ENCODE data around the gene RNF8. TPM values are rescaled to one million over a fixed set of nuclear protein-coding genes. Genes with fewer than 3 reads are reported as not detected.
A peak's percentile ranks its signal among the peaks of the same experiment; 100 is the strongest.

The RNF8 gene
- total RNA-seq, 2 experiments from 2014 or later: 28.3 to 31.1 TPM

DNA sequence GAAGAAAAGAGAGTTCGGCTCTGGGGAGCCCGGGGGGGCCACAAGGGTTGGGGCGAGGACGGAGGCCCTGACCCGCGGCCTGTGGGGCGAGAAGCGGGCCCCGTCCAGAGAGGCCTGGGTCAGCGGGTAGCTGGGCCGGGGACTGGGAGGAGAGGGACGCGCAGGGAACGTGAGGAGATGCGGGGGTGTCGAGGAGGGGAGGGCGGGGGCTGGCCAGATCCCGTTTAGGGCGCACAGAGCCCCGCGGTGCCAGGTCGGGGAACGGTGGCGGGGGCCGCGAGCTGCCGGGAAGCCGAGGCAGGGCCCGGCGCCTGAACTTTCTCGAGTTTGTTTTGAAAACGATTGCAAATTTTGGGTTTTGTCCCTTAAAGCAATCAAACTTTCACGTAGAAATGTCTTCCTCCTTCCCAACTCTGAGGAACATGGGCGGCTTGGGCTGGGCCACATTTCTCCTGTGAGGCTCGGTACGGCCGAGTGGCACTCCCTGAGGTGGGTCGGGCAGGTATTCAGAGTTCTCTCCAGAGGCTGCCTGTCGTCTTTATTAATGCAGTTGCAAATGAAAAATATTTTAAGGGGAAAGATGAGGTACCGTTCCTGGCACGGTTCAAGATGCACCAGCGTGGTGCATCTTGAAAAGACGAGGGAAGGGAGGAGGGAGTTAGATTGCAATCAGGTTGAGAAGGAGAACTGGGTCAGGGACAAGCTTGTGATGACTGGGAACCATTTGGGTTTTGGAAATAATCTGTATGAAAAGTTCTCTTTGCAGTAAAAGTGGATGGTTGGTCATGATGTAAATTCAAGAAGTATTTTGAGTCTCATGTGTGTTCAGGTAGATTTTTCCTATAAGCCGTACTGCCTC is 972 bp downstream of the RNF8 start:
- peak; percentile 43 for DNase-seq
- peaks cover 7% of the 10 kb centered on the region for H3K36me3 Mint-ChIP-seq
- H3K4me3 Mint-ChIP-seq: peak overlapping the region; percentile 87
- H3K9me3 Mint-ChIP-seq (ENCODE audit: low read depth): no peaks in the 10 kb centered on the region
- H3K27ac Mint-ChIP-seq: peak overlapping the region; percentile 85
- CTCF ChIA-PET: interaction anchor here (0.7 to 1.7 kb wide), 5 partner anchors 11 to 337 kb away, joined by 3 to 5 read pairs (median 4); no protein-coding TSS in a partner anchor
- peaks cover 23% of the 10 kb centered on the region for H3K4me1 Mint-ChIP-seq
- peak; percentile 12 for ATAC-seq
- H3K27me3 Mint-ChIP-seq: no peaks in the 10 kb centered on the region

DNA sequence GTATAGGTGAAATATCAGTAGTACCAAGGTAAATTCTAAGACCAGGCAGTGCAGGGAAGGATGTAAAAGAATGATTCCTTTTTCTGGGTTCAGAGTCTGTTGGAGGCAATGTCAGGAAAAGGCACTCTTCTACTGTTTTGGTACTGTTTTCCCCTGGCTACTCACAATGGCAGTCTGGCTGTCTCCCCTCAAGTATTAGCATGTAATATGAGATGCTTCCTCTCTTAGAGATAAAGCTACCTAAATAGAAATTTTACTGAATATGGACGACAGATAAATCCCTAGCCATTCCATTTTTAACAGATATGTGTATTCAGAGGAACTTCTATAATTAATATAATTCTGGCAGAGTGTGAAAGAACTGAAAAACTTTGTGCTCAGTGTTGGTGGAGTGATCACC is 3.5 kb downstream of the RNF8 start:
- Mint-ChIP-seq H3K4me1 (peaks cover 23% of the 10 kb centered on the region), H3K9me3 (ENCODE audit: low read depth) (no peaks in the 10 kb centered on the region), H3K36me3 (peaks cover 15% of the 10 kb centered on the region), H3K27me3 (no peaks in the 10 kb centered on the region), H3K4me3 (no peak overlapping the region), H3K27ac (no peak overlapping the region)
- DNase-seq (no peak), ATAC-seq (no peak)
- CTCF ChIA-PET: interaction anchor here (1.3 kb wide), 1 partner anchor 13 kb away, joined by 5 read pairs; no protein-coding TSS in a partner anchor

DNA sequence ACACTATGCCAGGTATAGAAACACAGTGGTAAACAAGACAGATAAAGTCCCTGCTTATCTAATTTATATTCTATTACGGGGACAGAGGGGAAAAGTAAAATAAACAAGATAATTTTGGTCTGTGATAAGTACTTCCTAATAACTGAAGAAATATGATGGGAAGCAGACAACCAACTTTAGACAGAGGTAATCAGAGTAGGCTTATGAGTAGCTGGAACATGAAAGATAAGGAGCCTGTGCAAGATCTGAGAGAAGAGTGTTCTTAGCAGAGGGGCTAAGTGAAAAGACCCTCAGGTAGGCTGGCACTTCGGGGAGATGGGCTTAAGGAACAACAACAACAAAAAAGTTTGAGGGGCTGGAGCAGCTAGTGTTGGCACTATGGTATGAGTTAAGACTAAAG is 4.1 kb downstream of the RNF8 start:
- Mint-ChIP-seq H3K36me3 (peaks cover 17% of the 10 kb centered on the region), H3K4me1 (peaks cover 22% of the 10 kb centered on the region), H3K27me3 (no peaks in the 10 kb centered on the region), H3K9me3 (ENCODE audit: low read depth) (no peaks in the 10 kb centered on the region), H3K27ac (no peak overlapping the region), H3K4me3 (no peak overlapping the region)
- no peak for DNase-seq
- no peak for ATAC-seq
- CTCF ChIA-PET: interaction anchor here (1.0 to 1.3 kb wide), 2 partner anchors 13 to 18 kb away, joined by 3 to 5 read pairs; no protein-coding TSS in a partner anchor

DNA sequence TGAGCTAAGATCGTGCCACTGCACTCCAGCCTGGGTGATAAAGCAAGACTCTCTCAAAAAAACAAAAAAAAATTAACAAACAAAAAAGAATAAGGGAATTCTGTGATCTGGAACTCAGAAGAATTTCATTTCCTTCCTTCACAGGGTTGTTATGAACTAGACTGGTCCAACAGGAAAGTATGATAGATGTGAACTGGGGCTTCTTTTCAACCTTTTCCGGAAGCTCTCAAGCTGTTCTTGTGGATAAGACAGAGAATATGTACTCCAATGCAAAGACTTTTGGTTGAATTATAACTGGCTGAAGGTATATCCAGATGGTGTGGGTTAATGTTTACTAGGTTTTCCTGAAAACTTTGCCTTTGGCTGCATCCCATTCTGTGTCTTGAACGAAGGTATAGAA is 5.3 kb downstream of the RNF8 start:
- no peak overlapping the region for H3K27ac Mint-ChIP-seq
- peaks cover 16% of the 10 kb centered on the region for H3K4me1 Mint-ChIP-seq
- H3K4me3 Mint-ChIP-seq: no peak overlapping the region
- H3K36me3 Mint-ChIP-seq: peaks cover 21% of the 10 kb centered on the region
- DNase-seq (no peak), ATAC-seq (no peak)
- H3K27me3 Mint-ChIP-seq: no peaks in the 10 kb centered on the region
- no peaks in the 10 kb centered on the region for H3K9me3 Mint-ChIP-seq (ENCODE audit: low read depth)
- CTCF ChIA-PET: no interaction called here

DNA sequence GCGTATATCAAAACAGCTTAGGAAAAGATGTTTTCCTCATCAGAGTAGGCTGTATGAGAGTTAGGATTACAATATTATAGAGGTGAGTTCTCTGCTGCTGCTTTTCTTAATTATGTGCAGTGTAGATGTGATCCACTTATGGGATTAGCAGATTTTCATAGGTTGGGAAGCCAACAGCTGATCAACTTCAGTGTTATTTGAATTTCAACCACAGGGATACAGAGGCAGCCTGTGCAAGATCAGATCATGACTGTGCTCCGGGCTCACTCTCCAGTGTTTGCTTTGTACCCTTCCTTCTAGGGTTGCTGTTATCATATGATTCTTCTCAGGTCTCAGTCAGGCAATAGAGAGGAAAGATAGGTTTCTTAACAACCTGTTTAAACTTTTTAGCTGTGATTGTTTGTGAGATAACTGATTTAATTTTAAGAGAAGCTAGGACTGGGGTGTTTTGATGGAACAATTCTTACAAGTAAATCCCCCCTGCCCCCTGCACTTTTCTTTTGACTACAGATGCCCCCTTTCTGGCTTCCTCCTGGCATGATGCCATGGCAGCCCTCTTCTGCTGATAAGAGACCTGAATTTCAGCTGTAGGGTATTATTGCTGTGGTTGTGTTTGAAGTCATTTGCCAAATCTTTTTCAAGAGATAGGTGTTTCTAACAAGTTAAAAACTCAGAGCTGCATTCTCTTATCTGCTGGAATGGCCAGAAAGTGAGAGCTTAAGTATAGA is 8.5 kb downstream of the RNF8 start:
- ATAC-seq (no peak), DNase-seq (no peak)
- no peaks in the 10 kb centered on the region for H3K27me3 Mint-ChIP-seq
- H3K27ac Mint-ChIP-seq: no peak overlapping the region
- no peak overlapping the region for H3K4me3 Mint-ChIP-seq
- CTCF ChIA-PET: interaction anchor here (0.9 to 1.4 kb wide), 4 partner anchors 19 to 344 kb away, joined by 3 to 4 read pairs (median 3); no protein-coding TSS in a partner anchor
- H3K9me3 Mint-ChIP-seq (ENCODE audit: low read depth): no peaks in the 10 kb centered on the region
- peaks cover 2% of the 10 kb centered on the region for H3K4me1 Mint-ChIP-seq
- peaks cover 21% of the 10 kb centered on the region for H3K36me3 Mint-ChIP-seq

DNA sequence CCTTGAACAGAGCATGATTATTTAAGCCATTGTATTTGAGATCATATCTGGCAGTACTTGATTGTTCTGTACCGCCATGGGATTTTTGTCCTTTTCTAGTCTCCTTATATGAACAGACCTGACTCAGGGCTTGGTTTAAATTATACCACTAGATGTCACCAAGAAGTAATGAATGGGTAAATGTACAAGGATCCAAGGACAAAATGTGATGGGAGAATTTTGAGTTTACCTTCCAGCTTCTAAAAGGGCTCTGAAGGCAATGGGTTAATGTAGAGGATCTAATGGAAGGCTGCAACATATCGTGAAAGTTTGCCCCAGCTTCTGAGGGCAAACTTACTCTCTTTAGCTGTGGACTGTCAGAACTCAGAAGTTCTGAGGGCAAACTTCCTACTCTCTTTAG is 12.0 kb downstream of the RNF8 start:
- Mint-ChIP-seq H3K27ac (no peak overlapping the region), H3K36me3 (peaks cover 36% of the 10 kb centered on the region), H3K27me3 (no peaks in the 10 kb centered on the region), H3K4me1 (peaks cover 14% of the 10 kb centered on the region), H3K4me3 (no peak overlapping the region), H3K9me3 (ENCODE audit: low read depth) (no peaks in the 10 kb centered on the region)
- ATAC-seq (no peak), DNase-seq (no peak)
- CTCF ChIA-PET: interaction anchor here (0.6 to 4.6 kb wide), 5 partner anchors 12 to 583 kb away, joined by 3 to 23 read pairs (median 6); partner anchors contain the start of gene RNF8

DNA sequence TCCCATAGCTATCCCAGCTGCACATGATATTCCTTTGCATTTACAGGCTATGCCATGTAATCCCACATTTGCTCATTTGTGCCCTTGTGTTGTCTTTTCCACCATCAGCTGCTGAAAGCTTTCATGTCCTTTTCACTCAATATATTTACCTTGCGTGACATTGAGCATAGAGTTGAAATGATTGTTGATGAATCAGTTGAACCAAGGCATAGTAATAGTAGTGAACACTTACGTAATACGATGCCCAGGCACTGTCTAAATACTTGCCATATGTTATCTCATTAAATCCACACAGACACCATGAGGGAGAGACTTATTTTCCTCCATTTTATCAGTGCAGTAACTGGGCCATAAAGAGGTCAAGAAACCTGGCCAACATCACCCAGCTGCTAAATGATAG is 13.1 kb downstream of the RNF8 start:
- Mint-ChIP-seq H3K9me3 (ENCODE audit: low read depth) (no peaks in the 10 kb centered on the region), H3K36me3 (peaks cover 35% of the 10 kb centered on the region), H3K4me3 (no peak overlapping the region), H3K27ac (no peak overlapping the region), H3K4me1 (peaks cover 14% of the 10 kb centered on the region), H3K27me3 (no peaks in the 10 kb centered on the region)
- CTCF ChIA-PET: interaction anchor here (1.2 to 4.6 kb wide), 5 partner anchors 15 to 345 kb away, joined by 3 to 23 read pairs (median 6); no protein-coding TSS in a partner anchor
- ATAC-seq (no peak), DNase-seq (no peak)

DNA sequence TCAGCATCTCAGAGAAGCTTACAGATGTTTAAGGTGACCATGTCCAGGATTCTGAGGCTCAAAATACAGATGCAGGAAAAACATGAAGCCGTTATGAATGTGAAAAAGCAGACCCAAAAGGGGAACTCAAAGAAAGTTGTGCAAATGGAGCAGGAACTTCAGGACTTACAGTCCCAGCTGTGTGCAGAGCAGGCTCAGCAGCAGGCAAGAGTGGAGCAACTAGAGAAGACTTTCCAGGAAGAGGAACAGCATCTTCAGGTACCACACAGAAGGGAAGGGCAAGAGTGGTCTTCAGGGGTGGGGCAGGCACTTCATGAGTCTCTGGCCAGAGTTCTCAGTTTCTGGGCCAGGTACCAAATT is 15.2 kb downstream of the RNF8 start:
- peak overlapping the region; percentile 42 for H3K27ac Mint-ChIP-seq
- ATAC-seq: no peak

DNA sequence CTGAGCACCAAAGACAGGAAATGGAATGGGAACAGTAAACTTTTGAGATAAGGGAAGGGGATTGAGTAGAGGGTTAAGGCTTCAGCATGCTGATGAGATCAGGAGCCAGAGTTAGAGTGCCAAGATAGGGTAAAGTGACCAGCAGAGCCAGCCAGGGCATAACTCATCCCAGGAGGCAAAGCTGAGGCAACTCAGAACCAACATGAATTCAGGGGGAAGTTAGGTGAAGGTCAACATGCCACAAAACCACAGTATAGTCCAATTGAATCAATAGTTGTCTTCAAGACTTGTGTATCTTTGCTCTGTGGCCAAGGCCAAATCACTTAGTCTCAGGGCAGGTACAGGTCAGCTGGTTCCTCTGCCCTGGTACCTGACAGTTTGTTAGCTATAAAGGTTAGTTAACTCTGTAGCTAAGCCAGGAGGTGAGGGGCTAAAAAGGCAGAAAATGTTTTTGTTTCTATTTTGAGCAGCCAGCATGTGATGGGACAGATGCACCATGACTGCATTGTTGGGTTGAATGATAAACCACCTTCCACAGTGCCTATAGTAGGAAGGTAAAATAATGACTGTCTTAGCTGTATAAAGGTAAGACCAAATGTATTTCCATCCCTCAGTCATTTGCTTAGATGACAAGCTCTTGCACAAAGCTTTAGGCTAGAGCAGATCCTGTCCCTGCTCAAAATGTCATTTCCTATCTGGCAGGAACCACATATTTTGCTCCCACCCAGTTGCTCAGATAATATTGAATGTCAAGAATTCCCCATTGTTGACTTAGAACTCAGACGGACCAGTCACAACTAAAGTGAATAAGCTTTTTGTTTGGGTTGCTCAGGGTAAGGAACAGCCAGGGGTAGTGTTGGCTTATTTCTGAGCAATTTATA is 15.8 kb downstream of the RNF8 start:
- Mint-ChIP-seq H3K9me3 (ENCODE audit: low read depth) (no peaks in the 10 kb centered on the region), H3K4me3 (no peak overlapping the region)
- DNase-seq: no peak

More for the DNA sequence above, 15.2 kb downstream of the RNF8 start:
- no peak for DNase-seq
- Mint-ChIP-seq H3K4me3 (no peak overlapping the region), H3K27me3 (no peaks in the 10 kb centered on the region), H3K4me1 (peaks cover 14% of the 10 kb centered on the region), H3K36me3 (peaks cover 29% of the 10 kb centered on the region), H3K9me3 (ENCODE audit: low read depth) (no peaks in the 10 kb centered on the region)
- CTCF ChIA-PET: interaction anchor here (1.6 to 4.6 kb wide), 3 partner anchors 8 to 43 kb away, joined by 3 to 23 read pairs (median 8); no protein-coding TSS in a partner anchor

DNA sequence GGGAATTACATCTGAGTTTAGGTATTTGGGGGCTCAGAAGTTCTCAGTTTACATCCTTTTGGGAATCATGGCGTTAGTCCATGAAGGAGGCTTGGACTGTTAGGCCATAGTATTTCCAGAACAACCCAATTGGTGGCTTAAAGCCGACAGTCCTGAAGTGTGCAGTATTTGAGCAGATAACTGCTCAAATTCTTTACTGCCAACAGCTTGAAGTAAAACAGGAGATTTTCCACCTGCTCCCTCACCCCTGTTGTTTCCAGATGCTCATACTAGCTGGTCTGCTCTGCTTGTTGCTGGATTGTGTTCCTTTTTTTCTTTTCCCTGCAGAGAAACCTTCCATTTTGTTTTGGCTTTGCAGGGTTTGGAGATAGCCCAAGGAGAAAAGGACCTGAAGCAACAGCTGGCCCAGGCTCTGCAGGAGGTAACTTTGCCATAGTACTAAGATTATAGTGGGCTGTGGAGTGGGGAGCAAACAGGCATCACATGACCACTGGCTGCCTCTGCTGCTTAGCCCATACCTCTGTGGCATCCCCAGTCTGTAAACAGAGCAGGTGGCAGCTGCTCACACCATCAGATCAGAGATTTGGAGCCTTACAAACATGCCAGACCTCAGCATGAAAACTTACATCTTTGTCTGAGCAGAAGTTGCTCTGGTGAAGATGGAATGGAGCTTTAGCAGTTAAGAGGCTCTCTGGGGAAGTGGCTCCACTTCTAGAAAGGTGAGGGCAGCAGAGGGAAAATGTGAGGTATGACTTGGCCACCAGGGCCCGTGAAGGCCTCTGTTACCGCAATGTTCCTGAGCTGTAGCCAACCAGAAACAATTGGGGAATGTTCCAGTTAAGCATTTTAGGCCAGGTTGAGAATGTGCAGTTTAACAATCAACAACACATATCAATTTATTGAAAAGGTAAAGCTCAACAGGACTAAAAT is 17.6 kb downstream of the RNF8 start:
- no peak for ATAC-seq

More for the DNA sequence above, 15.8 kb downstream of the RNF8 start:
- Mint-ChIP-seq H3K4me1 (peaks cover 14% of the 10 kb centered on the region), H3K27ac (peak overlapping the region; percentile 42), H3K27me3 (no peaks in the 10 kb centered on the region), H3K36me3 (peaks cover 30% of the 10 kb centered on the region)
- CTCF ChIA-PET: interaction anchor here (1.1 to 4.6 kb wide), 5 partner anchors 12 to 323 kb away, joined by 3 to 23 read pairs (median 5); no protein-coding TSS in a partner anchor
- no peak for ATAC-seq

DNA sequence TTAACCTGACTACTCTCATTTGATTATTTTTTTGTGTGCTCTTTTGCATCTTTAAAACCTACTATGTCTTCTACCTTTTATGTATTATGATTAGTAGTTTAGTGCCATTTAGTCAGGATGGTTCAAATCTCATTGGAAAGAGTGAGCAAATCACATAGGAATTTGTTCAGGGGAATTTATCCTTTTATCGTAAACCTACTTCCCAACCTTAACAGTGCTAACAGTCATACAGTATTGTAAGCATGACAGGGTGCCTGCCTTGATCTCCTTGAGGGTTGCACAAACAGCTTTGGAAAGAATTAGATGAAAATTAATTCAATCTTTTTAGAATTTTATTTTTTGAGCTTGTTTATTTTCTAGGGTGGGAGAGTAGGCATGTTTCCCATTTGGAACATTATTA is 18.3 kb downstream of the RNF8 start:
- no peak for ATAC-seq
- Mint-ChIP-seq H3K36me3 (peaks cover 33% of the 10 kb centered on the region), H3K27me3 (no peaks in the 10 kb centered on the region), H3K4me3 (no peak overlapping the region), H3K9me3 (ENCODE audit: low read depth) (no peaks in the 10 kb centered on the region), H3K4me1 (peaks cover 14% of the 10 kb centered on the region), H3K27ac (no peak overlapping the region)
- no peak for DNase-seq
- CTCF ChIA-PET: interaction anchor here (1.2 to 1.7 kb wide), 3 partner anchors 10 to 320 kb away, joined by 4 to 5 read pairs (median 5); no protein-coding TSS in a partner anchor

More for the DNA sequence above, 17.6 kb downstream of the RNF8 start:
- H3K27me3 Mint-ChIP-seq: no peaks in the 10 kb centered on the region
- CTCF ChIA-PET: interaction anchor here (1.2 to 1.9 kb wide), 6 partner anchors 11 to 321 kb away, joined by 3 to 8 read pairs (median 5); no protein-coding TSS in a partner anchor
- H3K4me1 Mint-ChIP-seq: peaks cover 14% of the 10 kb centered on the region
- no peak overlapping the region for H3K27ac Mint-ChIP-seq
- H3K9me3 Mint-ChIP-seq (ENCODE audit: low read depth): no peaks in the 10 kb centered on the region
- H3K4me3 Mint-ChIP-seq: no peak overlapping the region
- peaks cover 34% of the 10 kb centered on the region for H3K36me3 Mint-ChIP-seq
- no peak for DNase-seq
